Activated CD4-positive, alpha-beta memory T cell treated with anti-CD3 and anti-CD28 coated beads, Interleukin-2, amount 10 ng/mL, durations not matched to agents 7 days and 5 days (primary cell): ENCODE results near the gene ASB8. TPM values are rescaled to one million over a fixed set of nuclear protein-coding genes. Genes with fewer than 3 reads are reported as not detected.
"Not testable (repeated sequence)": the region's sequence is repeated elsewhere in the genome, so short reads cannot be mapped to it uniquely, and the experiment has no call there.

Source experiments
- CTCF ChIA-PET: fragments of 350-600 bp; sonication (Branson Sonifier 250); formaldehyde crosslinking; loops from one replicate; lab custom pipeline; 2021; ENCODE audit warnings: antibody characterized with exemption, inconsistent platforms; lab: Charles Lee
- POLR2A ChIA-PET: fragments of 350-600 bp; sonication (Branson Sonifier 250); formaldehyde crosslinking; loops from one replicate; lab custom pipeline; 2021; ENCODE audit warnings: antibody characterized with exemption; lab: Charles Lee
- DNase-seq: peaks from one replicate; pipeline ENCODE4 v3.0.0-alpha.2; 2020
- H3K27ac Mint-ChIP-seq: one replicate; pipeline ENCODE4 v1.8.0; 2021; ENCODE audit warnings: mild to moderate bottlenecking, mixed read lengths
- H3K27me3 Mint-ChIP-seq: one replicate; pipeline ENCODE4 v1.8.0; 2021; ENCODE audit warnings: mixed read lengths
- H3K36me3 Mint-ChIP-seq: one replicate; pipeline ENCODE4 v1.8.0; 2021; ENCODE audit warnings: low read depth, mixed read lengths
- H3K4me1 Mint-ChIP-seq: one replicate; pipeline ENCODE4 v1.8.0; 2021; ENCODE audit warnings: mixed read lengths
- H3K4me3 Mint-ChIP-seq: one replicate; pipeline ENCODE4 v1.8.0; 2021; ENCODE audit warnings: mild to moderate bottlenecking, mixed read lengths
- H3K9me3 Mint-ChIP-seq: one replicate; pipeline ENCODE4 v1.8.0; 2021; ENCODE audit warnings: mixed read lengths
- total RNA-seq, 2 experiments: library from RNA; stranded (reverse); gene quantifications; one replicate each; pipeline ENCODE4 v1.2.3, GENCODE V29; 2021

The ASB8 gene
- total RNA-seq, 2 experiments from 2014 or later: 43.4 to 45.6 TPM

DNA sequence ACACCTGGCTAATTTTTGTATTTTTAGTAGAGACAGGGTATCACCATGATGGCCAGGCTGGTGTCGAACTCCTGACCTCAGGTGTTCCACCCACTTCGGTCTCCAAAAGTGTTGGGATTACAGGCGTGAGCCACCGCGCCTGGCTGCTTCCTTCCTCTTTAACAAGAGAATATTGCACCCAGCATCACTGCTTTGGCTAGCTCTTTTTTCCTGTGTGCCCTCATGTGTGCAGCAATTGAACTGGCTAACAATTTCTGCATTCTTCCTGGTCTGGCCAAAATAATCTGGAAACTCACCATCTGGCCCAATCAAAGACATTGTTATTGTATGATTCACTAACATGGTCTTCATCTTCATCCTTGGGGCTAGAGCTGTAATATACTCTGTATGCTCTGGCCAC, 2.7 kb upstream of the ASB8 start:
- DNase-seq: no peak
- H3K4me1 Mint-ChIP-seq: peaks cover 21% of the 10 kb centered on the region
- H3K36me3 Mint-ChIP-seq: peaks cover 6% of the 10 kb centered on the region
- H3K27me3 Mint-ChIP-seq: peaks cover 2% of the 10 kb centered on the region
- no peak overlapping the region for H3K4me3 Mint-ChIP-seq
- ChIA-PET POLR2A (interaction anchor here (1.8 kb wide), 1 partner anchor 55 kb away, joined by 5 read pairs; the partner anchor contains the start of gene SENP1), CTCF (interaction anchor here (1.6 to 1.8 kb wide), 2 partner anchors 23 to 29 kb away, joined by 3 to 6 read pairs; partner anchors contain the start of gene CCDC184)
- H3K27ac Mint-ChIP-seq: no peak overlapping the region
- no peaks in the 10 kb centered on the region for H3K9me3 Mint-ChIP-seq

DNA sequence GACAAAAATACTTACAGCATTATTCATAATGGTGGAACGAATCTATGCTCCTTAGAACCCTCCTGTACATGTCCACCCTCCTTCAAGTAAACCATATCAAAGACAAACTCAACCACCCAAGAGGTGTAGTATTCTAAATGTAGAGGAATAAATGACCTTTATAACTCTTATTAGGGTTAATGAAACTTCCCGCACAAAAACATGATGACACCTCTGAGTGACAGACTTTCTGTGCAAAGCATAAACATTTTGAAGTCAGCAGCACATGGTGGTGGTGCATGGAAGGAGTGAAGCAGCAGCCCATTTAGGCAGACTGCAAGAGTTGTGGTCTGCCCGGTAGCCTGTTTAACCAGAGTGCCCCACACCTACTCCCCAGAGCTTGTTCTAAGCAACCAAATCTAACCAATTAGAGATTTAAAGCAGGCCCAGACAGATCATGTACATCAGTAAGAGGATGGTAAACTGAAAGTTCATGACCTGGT, 615 bp upstream of the ASB8 start:
- DNase-seq: peak; percentile 24
- POLR2A ChIA-PET: interaction anchor here (0.6 to 3.4 kb wide), 24 partner anchors 9 to 381 kb away, joined by 3 to 54 read pairs (median 3); partner anchors contain the start of genes CCDC184, HDAC7, PFKM and SENP1

DNA sequence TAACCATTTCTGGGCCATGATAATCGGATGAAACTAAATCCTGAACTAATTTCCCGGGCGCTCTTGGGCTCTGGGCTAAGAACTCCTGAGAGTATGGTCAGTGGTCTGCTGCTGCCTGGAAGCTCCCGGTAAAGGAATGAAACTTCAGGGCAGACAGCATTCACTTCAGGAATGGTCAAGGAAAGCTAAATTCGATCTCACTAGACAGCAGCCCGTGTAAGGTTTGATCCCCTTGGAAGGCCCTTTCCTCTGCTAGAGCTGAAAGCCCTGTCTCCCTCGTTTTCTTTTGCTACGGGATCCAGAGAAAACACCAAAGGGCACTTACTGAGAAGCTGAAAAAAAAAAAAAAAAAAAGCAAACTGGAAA, 680 bp downstream of the ASB8 start:
- Mint-ChIP-seq H3K27me3 (no peaks in the 10 kb centered on the region), H3K4me1 (peaks cover 44% of the 10 kb centered on the region), H3K36me3 (peaks cover 25% of the 10 kb centered on the region), H3K27ac (peak overlapping the region; percentile 94), H3K4me3 (peak overlapping the region; percentile 96), H3K9me3 (no peaks in the 10 kb centered on the region)
- POLR2A ChIA-PET: interaction anchor here (0.7 to 3.4 kb wide), 7 partner anchors 8 to 323 kb away, joined by 3 to 54 read pairs (median 8); partner anchors contain the start of genes CCDC184 and SENP1
- CTCF ChIA-PET: interaction anchor here (0.6 to 3.9 kb wide), 15 partner anchors 9 to 456 kb away, joined by 3 to 21 read pairs (median 4); partner anchors contain the start of genes CCDC184 and TMEM106C
- DNase-seq: no peak

More for the DNA sequence above, 615 bp upstream of the ASB8 start:
- Mint-ChIP-seq H3K4me3 (peak overlapping the region; percentile 96), H3K4me1 (peaks cover 32% of the 10 kb centered on the region), H3K36me3 (peaks cover 13% of the 10 kb centered on the region), H3K9me3 (no peaks in the 10 kb centered on the region), H3K27ac (peak overlapping the region; percentile 94), H3K27me3 (no peaks in the 10 kb centered on the region)
- CTCF ChIA-PET: interaction anchor here (0.7 to 3.9 kb wide), 20 partner anchors 8 to 460 kb away, joined by 3 to 21 read pairs (median 5); partner anchors contain the start of genes CCDC184, SENP1 and TMEM106C

DNA sequence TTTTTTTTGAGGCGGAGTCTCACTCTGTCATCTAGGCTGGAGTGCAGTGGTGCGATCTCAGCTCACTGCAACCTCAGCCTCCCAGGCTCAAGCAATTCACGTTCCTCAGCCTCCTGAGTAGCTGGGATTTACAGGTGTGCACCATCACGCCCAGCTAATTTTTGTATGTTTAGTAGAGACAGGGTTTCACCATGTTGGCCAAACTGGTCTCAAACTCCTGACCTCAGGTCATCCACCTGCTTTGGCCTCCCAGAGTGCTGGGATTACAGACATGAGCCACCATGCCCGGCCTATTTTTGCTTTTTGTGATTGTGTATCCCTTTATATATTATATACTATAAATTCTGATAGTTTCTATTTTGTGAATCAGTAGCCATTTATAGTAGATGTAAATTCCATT, 1.5 kb downstream of the ASB8 start:
- H3K4me3 Mint-ChIP-seq: peak overlapping the region; percentile 96
- POLR2A ChIA-PET: interaction anchor here (2.9 kb wide), 1 partner anchor 43 kb away, joined by 35 read pairs; no protein-coding TSS in a partner anchor

DNA sequence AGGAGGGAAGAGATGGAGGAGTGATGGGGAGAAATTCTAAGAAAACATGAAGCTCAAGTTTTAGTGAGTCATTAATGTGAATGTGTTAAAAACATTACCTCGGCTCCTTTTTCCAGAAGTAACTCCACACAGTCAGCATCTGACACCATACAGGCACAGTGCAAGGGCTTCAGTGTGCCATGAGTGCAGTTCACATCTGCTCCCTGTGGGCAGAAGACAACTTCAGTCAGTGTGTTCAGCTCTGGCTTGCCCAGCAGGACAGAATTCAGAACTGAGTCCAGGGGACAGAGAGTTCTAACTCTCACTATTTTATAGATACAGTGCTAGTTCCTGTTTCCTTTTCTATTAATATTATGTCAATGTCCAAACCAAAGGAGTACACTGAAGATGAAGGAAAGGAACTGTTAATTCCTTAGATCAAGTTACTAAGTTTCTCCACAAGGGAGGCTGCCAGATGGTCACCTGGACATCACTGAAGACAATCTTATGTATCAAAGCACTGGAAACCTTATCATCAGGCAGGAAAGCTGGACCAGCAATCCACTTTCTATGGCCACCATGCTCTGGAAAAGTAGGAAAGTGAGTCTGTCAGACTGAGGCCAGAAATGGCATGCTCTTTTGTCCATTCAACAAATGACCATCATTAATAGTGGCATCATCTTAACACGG, 6.1 kb downstream of the ASB8 start:
- Mint-ChIP-seq H3K27ac (no peak overlapping the region), H3K27me3 (no peaks in the 10 kb centered on the region), H3K9me3 (no peaks in the 10 kb centered on the region), H3K4me3 (no peak overlapping the region), H3K36me3 (peaks cover 52% of the 10 kb centered on the region), H3K4me1 (peaks cover 35% of the 10 kb centered on the region)
- ChIA-PET CTCF (interaction anchor here (0.6 kb wide), 1 partner anchor 380 kb away, joined by 3 read pairs; no protein-coding TSS in a partner anchor), POLR2A (interaction anchor here (0.7 to 1.6 kb wide), 3 partner anchors 45 to 48 kb away, joined by 3 to 7 read pairs (median 5); partner anchors contain the start of gene SENP1)
- no peak for DNase-seq

More for the DNA sequence above, 1.5 kb downstream of the ASB8 start:
- peaks cover 50% of the 10 kb centered on the region for H3K4me1 Mint-ChIP-seq
- not testable (repeated sequence) for H3K27me3 Mint-ChIP-seq, H3K9me3 Mint-ChIP-seq, H3K27ac Mint-ChIP-seq, DNase-seq
- CTCF ChIA-PET: interaction anchor here (0.6 to 3.9 kb wide), 3 partner anchors 10 to 456 kb away, joined by 3 to 21 read pairs (median 3); no protein-coding TSS in a partner anchor
- H3K36me3 Mint-ChIP-seq: peaks cover 29% of the 10 kb centered on the region

DNA sequence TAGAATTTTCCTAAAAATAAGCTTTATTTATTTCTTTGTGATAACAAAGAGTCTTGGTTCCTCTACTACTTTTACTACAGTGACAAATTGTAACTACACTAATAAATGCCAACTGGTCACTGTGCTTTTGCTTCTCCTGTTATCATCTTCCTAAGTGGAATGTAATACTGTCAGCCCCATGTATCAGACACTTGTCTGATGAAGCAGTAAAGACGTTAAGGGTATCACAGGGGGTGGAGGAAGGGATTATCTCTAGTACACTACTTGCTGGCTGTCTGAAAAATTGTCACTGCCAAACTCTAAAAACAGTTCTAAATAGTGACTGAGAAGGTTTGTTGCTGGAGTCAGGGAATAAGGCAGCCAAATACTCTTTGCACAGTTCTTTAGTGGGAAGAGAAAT, 11.3 kb downstream of the ASB8 start:
- peaks cover 51% of the 10 kb centered on the region for H3K36me3 Mint-ChIP-seq

DNA sequence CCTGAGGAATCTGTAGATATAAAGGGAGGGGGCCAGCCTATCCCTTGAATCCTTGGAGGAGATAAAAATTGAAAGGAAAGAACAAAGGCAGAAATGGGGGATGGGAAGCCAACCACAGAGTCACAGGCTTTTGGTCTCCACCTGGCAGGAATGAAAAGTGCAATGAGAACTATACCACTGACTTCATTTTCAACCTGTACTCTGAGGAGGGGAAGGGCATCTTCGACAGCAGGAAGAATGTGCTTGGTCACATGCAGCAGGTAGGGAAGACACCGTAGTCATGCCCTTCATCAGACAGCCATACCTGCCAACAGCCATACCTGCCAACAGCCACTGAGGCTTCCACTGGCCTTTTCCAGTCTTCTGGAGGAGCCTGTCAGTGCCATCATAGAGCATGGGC, 13.4 kb downstream of the ASB8 start:
- no peaks in the 10 kb centered on the region for H3K4me1 Mint-ChIP-seq
- DNase-seq: no peak
- no peak overlapping the region for H3K4me3 Mint-ChIP-seq
- H3K9me3 Mint-ChIP-seq: no peaks in the 10 kb centered on the region
- peaks cover 33% of the 10 kb centered on the region for H3K36me3 Mint-ChIP-seq
- no peak overlapping the region for H3K27ac Mint-ChIP-seq
- POLR2A ChIA-PET: interaction anchor here (2.3 kb wide), 1 partner anchor 14 kb away, joined by 8 read pairs; the partner anchor contains the start of gene ASB8
- no peaks in the 10 kb centered on the region for H3K27me3 Mint-ChIP-seq
- CTCF ChIA-PET: no interaction called here

More for the DNA sequence above, 11.3 kb downstream of the ASB8 start:
- Mint-ChIP-seq H3K4me1 (peaks cover 5% of the 10 kb centered on the region), H3K27me3 (no peaks in the 10 kb centered on the region), H3K9me3 (no peaks in the 10 kb centered on the region), H3K4me3 (no peak overlapping the region), H3K27ac (no peak overlapping the region)
- DNase-seq: no peak
- ChIA-PET POLR2A (interaction anchor here (1.2 kb wide), 2 partner anchors 11 to 27 kb away, joined by 3 to 5 read pairs; partner anchors contain the start of genes ASB8 and PFKM), CTCF (interaction anchor here (1.0 to 2.5 kb wide), 4 partner anchors 10 to 37 kb away, joined by 3 to 5 read pairs (median 3); partner anchors contain the start of gene ASB8)

DNA sequence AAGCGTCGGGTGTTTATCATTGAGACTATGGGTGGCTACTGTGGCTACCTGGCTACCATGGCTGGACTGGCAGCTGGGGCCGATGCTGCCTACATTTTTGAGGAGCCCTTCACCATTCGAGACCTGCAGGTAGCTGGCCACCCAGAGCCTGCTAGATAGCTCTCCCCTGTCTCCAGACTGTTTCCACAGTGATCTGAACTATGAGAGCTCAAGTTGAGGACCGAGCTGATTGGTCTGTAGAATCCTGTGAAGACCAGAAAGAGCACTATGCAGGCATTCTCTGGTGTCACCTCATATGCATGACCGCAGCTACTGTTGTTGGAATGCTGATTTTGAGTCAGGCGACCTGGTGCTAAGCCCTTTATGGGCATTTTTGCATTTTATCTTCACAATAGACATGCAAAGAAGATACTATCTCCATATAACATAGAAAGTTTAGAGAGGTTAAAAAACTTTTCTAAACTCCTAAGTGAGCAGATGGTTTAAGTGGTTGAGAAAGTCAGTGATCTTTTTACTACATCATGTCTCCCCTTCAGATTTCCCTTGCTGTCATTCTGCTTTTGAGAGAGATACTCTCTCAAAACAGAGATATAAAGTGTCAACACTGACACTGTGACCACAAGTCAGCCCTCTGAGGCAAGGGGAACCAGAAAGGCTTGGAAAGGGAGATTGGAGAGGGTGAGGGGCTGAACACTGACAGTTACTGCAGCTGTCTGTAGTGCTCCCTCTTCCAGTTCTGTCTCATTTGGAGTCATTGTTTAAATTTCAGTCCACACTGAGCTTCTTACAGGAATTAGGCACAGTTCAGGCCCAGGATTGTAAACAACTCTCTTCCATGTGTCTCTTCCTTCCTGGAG, 14.3 kb downstream of the ASB8 start:
- no peaks in the 10 kb centered on the region for H3K4me1 Mint-ChIP-seq

DNA sequence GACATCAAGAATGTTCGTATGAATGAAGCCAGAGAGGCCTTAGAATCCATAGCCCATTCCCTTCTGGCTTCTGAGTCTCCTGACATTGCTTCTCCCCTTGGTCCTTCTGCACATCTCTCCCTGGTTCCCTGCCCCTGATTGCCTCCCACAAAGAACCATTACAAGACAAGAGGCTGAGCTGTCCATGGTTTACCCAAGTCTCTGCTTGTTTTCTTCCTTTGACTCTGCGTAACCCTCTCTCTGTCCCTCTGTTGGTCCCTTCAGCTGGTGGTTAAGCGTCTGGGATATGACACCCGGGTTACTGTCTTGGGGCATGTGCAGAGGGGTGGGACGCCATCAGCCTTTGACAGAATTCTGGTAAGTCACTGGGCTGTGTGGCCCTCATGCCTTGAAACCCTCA, 22.3 kb downstream of the ASB8 start:
- POLR2A ChIA-PET: no interaction called here

More for the DNA sequence above, 14.3 kb downstream of the ASB8 start:
- H3K9me3 Mint-ChIP-seq: no peaks in the 10 kb centered on the region
- H3K27me3 Mint-ChIP-seq: no peaks in the 10 kb centered on the region
- peaks cover 29% of the 10 kb centered on the region for H3K36me3 Mint-ChIP-seq
- ChIA-PET CTCF (interaction anchor here (0.6 to 2.1 kb wide), 2 partner anchors 14 to 570 kb away, joined by 3 to 6 read pairs; partner anchors contain the start of gene ASB8), POLR2A (interaction anchor here (0.8 to 2.3 kb wide), 2 partner anchors 14 to 47 kb away, joined by 3 to 8 read pairs; partner anchors contain the start of gene ASB8)
- H3K27ac Mint-ChIP-seq: no peak overlapping the region
- no peak overlapping the region for H3K4me3 Mint-ChIP-seq
- DNase-seq: no peak

DNA sequence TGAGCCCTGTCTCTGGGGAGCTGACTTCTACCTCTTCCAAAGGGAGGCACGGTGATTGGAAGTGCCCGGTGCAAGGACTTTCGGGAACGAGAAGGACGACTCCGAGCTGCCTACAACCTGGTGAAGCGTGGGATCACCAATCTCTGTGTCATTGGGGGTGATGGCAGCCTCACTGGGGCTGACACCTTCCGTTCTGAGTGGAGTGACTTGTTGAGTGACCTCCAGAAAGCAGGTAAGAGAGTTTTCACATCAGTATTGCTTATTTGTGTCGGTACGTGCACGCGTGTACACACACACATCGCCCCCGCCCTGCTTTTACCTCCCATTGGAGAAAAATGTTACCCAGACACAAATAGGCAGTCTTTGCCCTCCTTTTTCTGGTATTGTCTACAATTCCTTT, 24.5 kb downstream of the ASB8 start:
- Mint-ChIP-seq H3K4me3 (no peak overlapping the region), H3K36me3 (peaks cover 12% of the 10 kb centered on the region), H3K27me3 (no peaks in the 10 kb centered on the region), H3K9me3 (no peaks in the 10 kb centered on the region), H3K4me1 (no peaks in the 10 kb centered on the region), H3K27ac (no peak overlapping the region)
- no peak for DNase-seq
- CTCF ChIA-PET: no interaction called here
- POLR2A ChIA-PET: interaction anchor here (0.5 kb wide), 1 partner anchor 223 kb away, joined by 3 read pairs; no protein-coding TSS in a partner anchor

More for the DNA sequence above, 22.3 kb downstream of the ASB8 start:
- Mint-ChIP-seq H3K4me3 (no peak overlapping the region), H3K27me3 (no peaks in the 10 kb centered on the region), H3K27ac (no peak overlapping the region), H3K36me3 (peaks cover 15% of the 10 kb centered on the region), H3K4me1 (no peaks in the 10 kb centered on the region), H3K9me3 (no peaks in the 10 kb centered on the region)
- CTCF ChIA-PET: no interaction called here
- DNase-seq: no peak

DNA sequence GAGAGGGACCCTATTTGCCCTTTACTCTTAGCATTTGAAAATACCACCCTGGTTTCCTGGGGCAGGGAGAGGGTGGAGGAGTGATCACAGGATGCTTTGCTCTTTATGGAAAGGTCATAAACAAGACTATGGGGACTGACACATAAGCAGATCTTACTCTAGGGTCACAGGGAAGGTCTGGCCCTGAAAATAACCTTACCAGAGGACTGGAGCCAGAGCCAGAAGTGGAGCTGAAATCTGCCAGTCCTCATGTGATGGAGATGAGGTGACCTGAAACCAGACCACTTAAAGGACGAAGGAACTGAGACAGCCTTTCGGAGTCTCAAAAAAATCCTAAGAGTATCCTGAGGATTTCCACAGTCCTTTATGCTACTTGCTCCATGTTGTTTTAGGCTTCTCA, 25.8 kb downstream of the ASB8 start:
- Mint-ChIP-seq H3K27me3 (no peaks in the 10 kb centered on the region), H3K4me1 (no peaks in the 10 kb centered on the region), H3K27ac (no peak overlapping the region), H3K9me3 (no peaks in the 10 kb centered on the region), H3K4me3 (no peak overlapping the region), H3K36me3 (peaks cover 18% of the 10 kb centered on the region)
- POLR2A ChIA-PET: no interaction called here
- no peak for DNase-seq
- CTCF ChIA-PET: no interaction called here

DNA sequence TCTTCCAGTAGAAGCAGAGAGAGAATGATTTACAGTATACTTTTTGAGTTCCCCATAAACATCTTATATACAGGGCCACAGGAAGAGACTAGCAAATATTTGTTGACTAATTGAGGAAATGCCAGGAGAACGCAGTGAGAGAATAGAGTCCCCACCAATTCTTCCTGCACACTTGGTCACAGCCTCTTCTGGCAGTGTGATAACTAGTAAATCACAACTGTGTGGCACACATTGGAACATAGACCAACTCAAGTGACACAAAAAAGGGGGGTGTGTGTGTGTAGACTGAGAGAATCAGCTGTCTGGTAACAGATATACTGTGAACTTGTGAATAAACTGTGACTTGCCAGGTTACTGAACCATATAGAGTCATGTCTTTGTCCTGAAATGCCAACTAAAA, 27.9 kb downstream of the ASB8 start:
- no peaks in the 10 kb centered on the region for H3K9me3 Mint-ChIP-seq
- ChIA-PET POLR2A (interaction anchor here (0.9 to 1.1 kb wide), 2 partner anchors 23 to 24 kb away, joined by 3 to 4 read pairs; no protein-coding TSS in a partner anchor), CTCF (no interaction called here)
- H3K36me3 Mint-ChIP-seq: peaks cover 17% of the 10 kb centered on the region
- no peak overlapping the region for H3K27ac Mint-ChIP-seq
- H3K4me1 Mint-ChIP-seq: no peaks in the 10 kb centered on the region
- H3K4me3 Mint-ChIP-seq: no peak overlapping the region
- no peaks in the 10 kb centered on the region for H3K27me3 Mint-ChIP-seq
- DNase-seq: no peak
